IMR-90 (cell line): Measurements from ENCODE around the gene DLG5. TPM values are rescaled to one million over a fixed set of nuclear protein-coding genes. Genes with fewer than 3 reads are reported as not detected.

Source experiments
- ATAC-seq: fragments of 200-7000 bp; cut with Tn5 transposase; 2 replicates; pipeline ENCODE4 v1.9.1; 2020; ENCODE audit warnings: low read depth, mild to moderate bottlenecking, moderate library complexity
- BruUV-seq: library from RNA; stranded (reverse); fragments of 400-500 nt; replicated peaks from 2 replicates; lab custom pipeline; 2021; lab: Mats Ljungman, UMichigan
- CTCF ChIA-PET: fragments of 300-600 bp; formaldehyde crosslinking; extraction: SDS; loops from one replicate; lab custom pipeline; 2021; ENCODE audit warnings: antibody characterized with exemption; lab: Yijun Ruan, JAX
- POLR2A ChIA-PET: fragments of 300-600 bp; sonication (Branson Sonifier 250); formaldehyde crosslinking; loops from one replicate; lab custom pipeline; 2022; ENCODE audit warnings: antibody characterized with exemption; ENCODE audit not compliant: unreplicated experiment; lab: Charles Lee
- DNase-seq: peaks from one replicate; pipeline ENCODE4 v3.0.0; 2013
- H2AFZ ChIP-seq: replicated peaks from 2 replicates; pipeline ENCODE3; 2013; ENCODE audit warnings: low read length, mild to moderate bottlenecking; ENCODE audit not compliant: poor library complexity
- H2AK5ac ChIP-seq: 2 replicates; pipeline ENCODE4 v1.6.1; 2013; ENCODE audit warnings: low read depth, low read length, inconsistent platforms
- H2AK9ac ChIP-seq: replicated peaks from 2 replicates; pipeline ENCODE3; 2013; ENCODE audit warnings: mild to moderate bottlenecking, low read depth, low read length, moderate library complexity; ENCODE audit not compliant: poor library complexity
- H2BK120ac ChIP-seq: 2 replicates; pipeline ENCODE4 v1.6.1; 2013; ENCODE audit warnings: low read depth, low read length, inconsistent platforms
- H2BK15ac ChIP-seq: 3 replicates; pipeline ENCODE4 v1.6.1; 2013; ENCODE audit warnings: low read depth, low read length, inconsistent platforms
- H2BK20ac ChIP-seq: 2 replicates; pipeline ENCODE4 v1.6.1; 2013; ENCODE audit warnings: low read depth, mild to moderate bottlenecking, inconsistent platforms, low read length, moderate library complexity
- H2BK5ac ChIP-seq: 2 replicates; pipeline ENCODE4 v1.6.1; 2013; ENCODE audit warnings: mild to moderate bottlenecking, low read depth, low read length, inconsistent platforms; ENCODE audit not compliant: poor library complexity, severe bottlenecking
- H3K14ac ChIP-seq: replicated peaks from 2 replicates; pipeline ENCODE4 v1.6.1; 2013; ENCODE audit warnings: low read depth, low read length, inconsistent platforms
- H3K18ac ChIP-seq: 2 replicates; pipeline ENCODE4 v1.6.1; 2013; ENCODE audit warnings: low read depth, low read length, control low read depth
- H3K23ac ChIP-seq: 2 replicates; pipeline ENCODE4 v1.6.1; 2013; ENCODE audit warnings: low read depth, low read length, inconsistent platforms
- H3K27ac ChIP-seq: 2 replicates; pipeline ENCODE4 v1.5.1; 2013; ENCODE audit warnings: mild to moderate bottlenecking, control low read depth, low read length; ENCODE audit not compliant: insufficient read depth
- H3K27me3 ChIP-seq: 2 replicates; pipeline ENCODE4 v1.6.1; 2013; ENCODE audit warnings: low read length; ENCODE audit not compliant: control insufficient read depth, insufficient read depth
- H3K36me3 ChIP-seq: 2 replicates; pipeline ENCODE4 v1.6.1; 2013; ENCODE audit warnings: low read length, mixed read lengths; ENCODE audit not compliant: control insufficient read depth, insufficient read depth
- H3K4ac ChIP-seq: 2 replicates; pipeline ENCODE4 v1.6.1; 2013; ENCODE audit warnings: low read depth, low read length, inconsistent platforms
- H3K4me1 ChIP-seq: 2 replicates; pipeline ENCODE4 v1.6.1; 2013; ENCODE audit warnings: low read length, mixed read lengths; ENCODE audit not compliant: control insufficient read depth, insufficient read depth
- H3K4me2 ChIP-seq: 2 replicates; pipeline ENCODE4 v1.6.1; 2013; ENCODE audit warnings: low read depth, mild to moderate bottlenecking, control low read depth, low read length, moderate library complexity
- H3K4me3 ChIP-seq: 2 replicates; pipeline ENCODE4 v1.5.1; 2013; ENCODE audit warnings: low read depth, mild to moderate bottlenecking, control low read depth, low read length, moderate library complexity; ENCODE audit not compliant: insufficient read depth
- H3K56ac ChIP-seq: 2 replicates; pipeline ENCODE4 v1.6.1; 2013; ENCODE audit warnings: low read length, inconsistent platforms; ENCODE audit not compliant: insufficient read depth; ENCODE audit errors: extremely low read depth
- H3K79me1 ChIP-seq, 2 experiments: 2 replicates each; pipeline ENCODE4 v1.6.1; 2013; ENCODE audit warnings: low read length in 2 of 2, inconsistent platforms in 1 of 2, low read depth in 1 of 2
- H3K9ac ChIP-seq: 2 replicates; pipeline ENCODE4 v1.6.1; 2013; ENCODE audit warnings: low read depth, low read length, control low read depth
- H3K9me1 ChIP-seq: 2 replicates; pipeline ENCODE4 v1.6.1; 2013; ENCODE audit warnings: low read length, inconsistent platforms; ENCODE audit not compliant: insufficient read depth
- H3K9me3 ChIP-seq: 2 replicates; pipeline ENCODE4 v1.6.1; 2013; ENCODE audit warnings: low read length; ENCODE audit not compliant: control insufficient read depth, insufficient read depth
- H4K20me1 ChIP-seq: 2 replicates; pipeline ENCODE4 v1.6.1; 2013; ENCODE audit warnings: low read length, inconsistent platforms; ENCODE audit not compliant: insufficient read depth
- H4K5ac ChIP-seq: 2 replicates; pipeline ENCODE4 v1.6.1; 2013; ENCODE audit warnings: mild to moderate bottlenecking, low read depth, low read length, control low read depth
- H4K8ac ChIP-seq, 2 experiments: 2 replicates each; pipeline ENCODE4 v1.6.1; 2013; ENCODE audit warnings: low read depth in 2 of 2, low read length in 2 of 2, control low read depth in 1 of 2, inconsistent platforms in 1 of 2
- H4K91ac ChIP-seq: 2 replicates; pipeline ENCODE4 v1.6.1; 2013; ENCODE audit warnings: low read depth, low read length, inconsistent platforms; ENCODE audit not compliant: insufficient read depth
- BHLHE40 ChIP-seq: fragments of 150-350 bp; IDR thresholded peaks from 2 replicates; pipeline ENCODE4 v1.6.1; 2016; ENCODE audit warnings: mild to moderate bottlenecking, low read depth, low read length
- CEBPB ChIP-seq: IDR thresholded peaks from 2 replicates; pipeline ENCODE4 v1.6.1; 2012; ENCODE audit warnings: low read depth, low read length, improper control_type of control experiment
- CHD1 ChIP-seq: IDR thresholded peaks from 2 replicates; pipeline ENCODE4 v1.6.1; 2012; ENCODE audit warnings: low read depth, low read length, improper control_type of control experiment
- CTCF ChIP-seq: conservative IDR thresholded peaks from 2 replicates; pipeline ENCODE4 v1.5.1; 2012; ENCODE audit warnings: mild to moderate bottlenecking, low read depth, low read length, improper control_type of control experiment
- ELK1 ChIP-seq: fragments of 150-350 bp; IDR thresholded peaks from 2 replicates; pipeline ENCODE4 v1.6.1; 2016; ENCODE audit warnings: low read depth, mild to moderate bottlenecking, low read length, moderate library complexity, borderline replicate concordance
- FOS ChIP-seq: fragments of 150-350 bp; IDR thresholded peaks from 2 replicates; pipeline ENCODE4 v1.6.1; 2016; ENCODE audit warnings: low read depth, low read length
- MAFK ChIP-seq: IDR thresholded peaks from 2 replicates; pipeline ENCODE4 v1.6.1; 2012; ENCODE audit warnings: low read depth, low read length, improper control_type of control experiment
- MAZ ChIP-seq: IDR thresholded peaks from 2 replicates; pipeline ENCODE4 v1.6.1; 2012; ENCODE audit warnings: low read depth, mild to moderate bottlenecking, low read length, improper control_type of control experiment, moderate library complexity, borderline replicate concordance
- MXI1 ChIP-seq: IDR thresholded peaks from 2 replicates; pipeline ENCODE4 v1.6.1; 2012; ENCODE audit warnings: low read depth, mild to moderate bottlenecking, low read length, moderate library complexity, borderline replicate concordance
- NFE2L2 ChIP-seq: fragments of 150-350 bp; IDR thresholded peaks from 2 replicates; pipeline ENCODE4 v1.6.1; 2016; ENCODE audit warnings: low read depth, mild to moderate bottlenecking, low read length
- POLR2A ChIP-seq: IDR thresholded peaks from 2 replicates; pipeline ENCODE4 v1.6.1; 2012; ENCODE audit warnings: mild to moderate bottlenecking, low read depth, low read length
- RAD21 ChIP-seq: IDR thresholded peaks from 2 replicates; pipeline ENCODE4 v1.6.1; 2012; ENCODE audit warnings: low read length, improper control_type of control experiment
- RCOR1 ChIP-seq: IDR thresholded peaks from 2 replicates; pipeline ENCODE4 v1.6.1; 2012; ENCODE audit warnings: mild to moderate bottlenecking, low read length, improper control_type of control experiment; ENCODE audit not compliant: insufficient replicate concordance
- RFX5 ChIP-seq: IDR thresholded peaks from 2 replicates; pipeline ENCODE4 v1.8.0; 2012; ENCODE audit warnings: low read depth, mild to moderate bottlenecking, low read length, moderate library complexity
- SMC3 ChIP-seq: fragments of 150-350 bp; IDR thresholded peaks from 2 replicates; pipeline ENCODE4 v1.6.1; 2016; ENCODE audit warnings: low read depth, mild to moderate bottlenecking, antibody characterized with exemption, low read length, moderate library complexity
- WGBS, 2 experiments: methylation state at CpG; one replicate each; pipeline versions ENCODE4 v1.1.5 to v1.1.7; 2013; ENCODE audit warnings: missing lambda C conversion rate in 2 of 2; ENCODE audit not compliant: insufficient read length in 1 of 2; ENCODE audit errors: extremely low coverage in 2 of 2; 5-methylcytosine and 5-hydroxymethylcytosine counted together
- dilution Hi-C: fragments of 300-500 bp; cut with HindIII; formaldehyde crosslinking; loops from one replicate; pipeline ENCODE4 v1.14.3; 2018; ENCODE audit warnings: low sequenced_read_pairs; ENCODE audit not compliant: unreplicated experiment
- in situ Hi-C: fragments of 300-500 bp; cut with MboI; formaldehyde crosslinking; loops from 3 replicates; pipeline ENCODE4 v1.14.3; 2019; ENCODE audit warnings: low sequenced_read_pairs, inconsistent platforms, mixed read lengths
- intact Hi-C: fragments of 100-400 bp; cut with micrococcal nuclease; formaldehyde crosslinking; loops from 2 replicates; pipeline ENCODE4 v1.10.0; 2022
- polyA plus RNA-seq, 3 experiments: library from polyadenylated mRNA; depleted of rRNA; stranded (reverse); fragments of >200 nt; gene quantifications; 2 replicates each; pipeline ENCODE4 v1.2.3, GENCODE V29; 2012; ENCODE audit warnings: low replicate concordance in 1 of 3
- total RNA-seq: library from RNA; depleted of rRNA; stranded (reverse); fragments of >200 nt; gene quantifications from 2 replicates; pipeline ENCODE4 v1.2.3, GENCODE V29; 2012
- TF ChIP-seq, protein P1 (sequence below): fragments of 150-350 bp; IDR thresholded peaks from 2 replicates; pipeline ENCODE4 v1.6.1; 2017; ENCODE audit warnings: mild to moderate bottlenecking, antibody characterized with exemption, low read length, low read depth

The DLG5 gene
- total and polyA plus RNA-seq, 2 of the 4 experiments (the other 2 are of a cell fraction): 12.7 to 28.7 TPM

GRCh38 chr10:77789016-77789415, 137.5 kb downstream of the DLG5 start:
- no peaks in the 10 kb centered on the region; the same call in 1 of the 2 replicates for H3K9me3 ChIP-seq
- no peak overlapping the region for H2BK5ac ChIP-seq
- no peaks in the 10 kb centered on the region for H3K27me3 ChIP-seq
- no TSS peak for BruUV-seq
- DNase-seq (no peak), ATAC-seq (no peak)
- dilution Hi-C loops (no loop called here), in situ Hi-C loops (no loop called here), intact Hi-C loops (no loop called here)
- CTCF ChIA-PET: no interaction called here
- no peak overlapping the region for H3K56ac ChIP-seq
- TF ChIP-seq FOS (no peak), ELK1 (no peak), RAD21 (no peak), CHD1 (no peak), NFE2L2 (no peak), RCOR1 (no peak), RFX5 (no peak), MAZ (no peak), BHLHE40 (no peak), CEBPB (no peak), SMC3 (no peak), CTCF (no peak), MAFK (no peak), MXI1 (no peak), POLR2A (no peak)
- TF ChIP-seq, protein P1, sequence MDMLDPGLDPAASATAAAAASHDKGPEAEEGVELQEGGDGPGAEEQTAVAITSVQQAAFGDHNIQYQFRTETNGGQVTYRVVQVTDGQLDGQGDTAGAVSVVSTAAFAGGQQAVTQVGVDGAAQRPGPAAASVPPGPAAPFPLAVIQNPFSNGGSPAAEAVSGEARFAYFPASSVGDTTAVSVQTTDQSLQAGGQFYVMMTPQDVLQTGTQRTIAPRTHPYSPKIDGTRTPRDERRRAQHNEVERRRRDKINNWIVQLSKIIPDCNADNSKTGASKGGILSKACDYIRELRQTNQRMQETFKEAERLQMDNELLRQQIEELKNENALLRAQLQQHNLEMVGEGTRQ: no peak
- H3K4me3 ChIP-seq: no peak overlapping the region
- no peak overlapping the region for H2BK15ac ChIP-seq
- H4K5ac ChIP-seq: no peak overlapping the region
- POLR2A ChIA-PET: no interaction called here
- H3K79me1 ChIP-seq: peaks cover 0 to 11% of the 10 kb centered on the region in 2 experiments; a peak in 2 of 4 replicates
- H3K18ac ChIP-seq: no peak overlapping the region
- H3K9ac ChIP-seq: no peak overlapping the region
- no peak overlapping the region for H3K27ac ChIP-seq
- peaks cover 44% of the 10 kb centered on the region for H3K36me3 ChIP-seq
- H4K20me1 ChIP-seq: no peaks in the 10 kb centered on the region; the same call in 1 of the 2 replicates
- WGBS, 2 experiments: no CpG with 5 or more reads among the region's 5 CpGs
- no peak overlapping the region for H2AK5ac ChIP-seq
- H3K4me2 ChIP-seq: no peak overlapping the region
- peaks cover 6% of the 10 kb centered on the region; the same call in 1 of the 2 replicates for H3K4me1 ChIP-seq
- no peak overlapping the region for H2AFZ ChIP-seq
- H3K14ac ChIP-seq: no peak overlapping the region
- no peak overlapping the region for H2BK120ac ChIP-seq
- no peak overlapping the region for H3K4ac ChIP-seq
- H2BK20ac ChIP-seq: no peak overlapping the region
- H2AK9ac ChIP-seq: no peak overlapping the region
- H3K23ac ChIP-seq: no peak overlapping the region
- no peak overlapping the region for H4K8ac ChIP-seq
- H4K91ac ChIP-seq: no peak overlapping the region
- H3K9me1 ChIP-seq: peaks cover 5% of the 10 kb centered on the region; the same call in 1 of the 2 replicates
